HCT116 (cell line): ENCODE data around the gene H2AZ1. TPM values are rescaled to one million over a fixed set of nuclear protein-coding genes. Genes with fewer than 3 reads are reported as not detected.

ENCODE experiments used
- ATAC-seq: fragments of 200-7000 bp; cut with Tn5 transposase; 2 replicates; pipeline ENCODE4 v1.9.1; 2020; ENCODE audit warnings: mild to moderate bottlenecking, moderate library complexity
- BruUV-seq: library from RNA; stranded (reverse); fragments of 400-500 nt; replicated peaks from 2 replicates; lab custom pipeline; 2021; lab: Mats Ljungman, UMichigan
- CTCF ChIA-PET: fragments of 300-600 bp; sonication (Branson Sonifier 250); formaldehyde crosslinking; loops from one replicate; lab custom pipeline; 2021; ENCODE audit warnings: antibody characterized with exemption; lab: Charles Lee
- POLR2A ChIA-PET: fragments of 300-600, 350-600 bp; sonication (Branson Sonifier 250); formaldehyde crosslinking; loops from one replicate; lab custom pipeline; 2021; ENCODE audit warnings: antibody characterized with exemption; lab: Charles Lee
- RAD21 ChIA-PET, 2 experiments: fragments of 300-600 bp; sonication (Branson Sonifier 250); formaldehyde crosslinking; loops; one replicate each; lab custom pipeline; 2023; ENCODE audit warnings: low total read pairs in 2 of 2; ENCODE audit not compliant: uncharacterized antibody in 2 of 2, unreplicated experiment in 2 of 2, low non-redundant PET in 1 of 2; lab: Charles Lee
- DNase-seq: peaks from one replicate; pipeline ENCODE4 v3.0.0-alpha.2; 2010; ENCODE audit warnings: low read depth, low spot score
- H2AFZ ChIP-seq: fragments of 200-600 bp; shearing (Covaris generic), sonication (generic); 2 replicates; pipeline ENCODE4 v1.6.1; 2017; ENCODE audit warnings: low read depth, mixed run types, mixed read lengths, antibody characterized with exemption, low read length; ENCODE audit not compliant: poor library complexity, severe bottlenecking
- H3K27ac ChIP-seq: 2 replicates; pipeline ENCODE4 v1.5.1; 2012; ENCODE audit warnings: low read depth, low read length
- H3K27me3 ChIP-seq: fragments of 200-600 bp; sonication (generic); 2 replicates; pipeline ENCODE4 v1.6.1; 2016; ENCODE audit warnings: mixed run types, low read length, mixed read lengths; ENCODE audit not compliant: insufficient read depth
- H3K36me3 ChIP-seq, 2 experiments: fragments of 200-500 bp in 1 of 2; fragments of 200-600 bp in 1 of 2; sonication (Bioruptor generic) in 1 of 2; sonication (generic) in 1 of 2; 2 replicates each; pipeline versions ENCODE4 v1.5.1 to v1.6.1; 2014 to 2016; ENCODE audit warnings: low read length in 2 of 2, inconsistent platforms in 1 of 2, mixed read lengths in 1 of 2, mixed run types in 1 of 2; ENCODE audit not compliant: insufficient read depth in 2 of 2, control insufficient read depth in 1 of 2
- H3K4me1 ChIP-seq, 2 experiments: fragments of 200-600 bp in 1 of 2; sonication (generic) in 1 of 2; 2 replicates each; pipeline versions ENCODE4 v1.5.1 to v1.6.1; 2012 to 2017; ENCODE audit warnings: low read length in 2 of 2, inconsistent platforms in 1 of 2, mild to moderate bottlenecking in 1 of 2, mixed read lengths in 1 of 2, mixed run types in 1 of 2, moderate library complexity in 1 of 2; ENCODE audit not compliant: insufficient read depth in 2 of 2, control insufficient read depth in 1 of 2
- H3K4me2 ChIP-seq: fragments of 200-600 bp; sonication (generic); 2 replicates; pipeline ENCODE4 v1.6.1; 2017; ENCODE audit warnings: mixed run types, low read length, mixed read lengths
- H3K4me3 ChIP-seq, 2 experiments: fragments of 200-600 bp in 1 of 2; sonication (generic) in 1 of 2; replicated peaks in 1 of 2; 2 replicates each; pipeline ENCODE4 v1.5.1; 2011 to 2016; ENCODE audit warnings: low read length in 2 of 2, control low read depth in 1 of 2, low read depth in 1 of 2, mild to moderate bottlenecking in 1 of 2, mixed read lengths in 1 of 2, mixed run types in 1 of 2
- H3K79me2 ChIP-seq: fragments of 200-600 bp; sonication (generic); 2 replicates; pipeline ENCODE4 v1.6.1; 2017; ENCODE audit warnings: mild to moderate bottlenecking, mixed run types, low read length, moderate library complexity, mixed read lengths; ENCODE audit not compliant: insufficient read depth
- H3K9ac ChIP-seq: fragments of 200-600 bp; sonication (generic); 2 replicates; pipeline ENCODE4 v1.6.1; 2016; ENCODE audit warnings: low read length, mixed read lengths
- H3K9me2 ChIP-seq: fragments of 200-600 bp; sonication (generic), shearing (Covaris generic); 2 replicates; pipeline ENCODE4 v1.6.1; 2017; ENCODE audit warnings: mixed run types, mild to moderate bottlenecking, moderate library complexity; ENCODE audit not compliant: insufficient read depth
- H3K9me3 ChIP-seq, 2 experiments: fragments of 200-500 bp in 1 of 2; fragments of 200-600 bp in 1 of 2; sonication (Bioruptor generic) in 1 of 2; sonication (generic) in 1 of 2; 2 replicates each; pipeline ENCODE4 v1.6.1; 2014 to 2017; ENCODE audit warnings: low read length in 2 of 2, mixed read lengths in 2 of 2, inconsistent platforms in 1 of 2, low read depth in 1 of 2, mild to moderate bottlenecking in 1 of 2, mixed run types in 1 of 2, moderate library complexity in 1 of 2; ENCODE audit not compliant: control insufficient read depth in 1 of 2, insufficient read depth in 1 of 2
- H4K20me1 ChIP-seq: fragments of 200-600 bp; sonication (generic), shearing (Covaris generic); 2 replicates; pipeline ENCODE4 v1.6.1; 2017; ENCODE audit warnings: mixed run types, mild to moderate bottlenecking, moderate library complexity; ENCODE audit not compliant: insufficient read depth
- EGR1 ChIP-seq: IDR thresholded peaks from 2 replicates; pipeline ENCODE4 v1.6.1; 2012; ENCODE audit warnings: low read depth
- EZH2phosphoT487 ChIP-seq: fragments of 200-600 bp; IDR thresholded peaks from 2 replicates; pipeline ENCODE4 v1.6.1; 2018; ENCODE audit warnings: antibody characterized with exemption, borderline replicate concordance
- FOSL1 ChIP-seq: IDR thresholded peaks from 2 replicates; pipeline ENCODE4 v1.6.1; 2012; ENCODE audit warnings: low read depth
- JUND ChIP-seq: IDR thresholded peaks from 2 replicates; pipeline ENCODE4 v1.6.1; 2012
- POLR2A ChIP-seq: IDR thresholded peaks from 2 replicates; pipeline ENCODE4 v1.7.0; 2011; ENCODE audit warnings: borderline replicate concordance; ENCODE audit not compliant: insufficient read depth, insufficient read length; ENCODE audit errors: extremely low read depth
- RAD21 ChIP-seq: IDR thresholded peaks from 2 replicates; pipeline ENCODE4 v1.6.1; 2012; ENCODE audit warnings: low read depth, mild to moderate bottlenecking
- REST ChIP-seq: IDR thresholded peaks from 2 replicates; pipeline ENCODE4 v1.6.1; 2012; ENCODE audit warnings: low read depth
- SIN3A ChIP-seq: IDR thresholded peaks from 2 replicates; pipeline ENCODE4 v1.6.1; 2012; ENCODE audit warnings: low read depth
- YY1 ChIP-seq: IDR thresholded peaks from 2 replicates; pipeline ENCODE4 v1.6.1; 2011; ENCODE audit warnings: low read length, low read depth, moderate library complexity, mild to moderate bottlenecking; ENCODE audit not compliant: insufficient replicate concordance; ENCODE audit errors: extremely low read depth
- ZFX ChIP-seq: fragments of 450-650 bp; IDR thresholded peaks from 2 replicates; pipeline ENCODE4 v1.6.1; 2017
- ZNF274 ChIP-seq: fragments of 200-500 bp; sonication (Bioruptor generic); IDR thresholded peaks from 2 replicates; pipeline ENCODE4 v1.6.1; 2014; ENCODE audit warnings: mild to moderate bottlenecking, low read depth, low read length, inconsistent platforms
- intact Hi-C: fragments of 100-400 bp; cut with micrococcal nuclease; formaldehyde crosslinking; loops from 2 replicates; pipeline ENCODE4 v1.10.0; 2022
- total RNA-seq: library from RNA; stranded (reverse); gene quantifications from one replicate; pipeline ENCODE4 v1.2.1, GENCODE V29; 2021; ENCODE audit not compliant: unreplicated experiment
- TF ChIP-seq, protein P1 (sequence below): IDR thresholded peaks from 2 replicates; pipeline ENCODE4 v1.6.1; 2012
- TF ChIP-seq, protein P2 (sequence below): IDR thresholded peaks from 2 replicates; pipeline ENCODE4 v1.6.1; 2011; ENCODE audit warnings: mild to moderate bottlenecking, low read length, moderate library complexity; ENCODE audit not compliant: insufficient replicate concordance; ENCODE audit errors: extremely low read depth

H2AZ1 gene
- total RNA-seq, 1 experiment from 2014 or later = 839 TPM

- no peak for TF ChIP-seq RAD21
- no peak for TF ChIP-seq EZH2phosphoT487
- TF ChIP-seq ZNF274 = no peak
- no peak for TF ChIP-seq EGR1
- TF ChIP-seq REST = no peak
- no peak for TF ChIP-seq SIN3A
- TF ChIP-seq POLR2A = no peak
- no peak for TF ChIP-seq JUND
- TF ChIP-seq FOSL1 = no peak
- TF ChIP-seq, protein P1, sequence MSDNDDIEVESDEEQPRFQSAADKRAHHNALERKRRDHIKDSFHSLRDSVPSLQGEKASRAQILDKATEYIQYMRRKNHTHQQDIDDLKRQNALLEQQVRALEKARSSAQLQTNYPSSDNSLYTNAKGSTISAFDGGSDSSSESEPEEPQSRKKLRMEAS = no peak
- TF ChIP-seq, protein P2, sequence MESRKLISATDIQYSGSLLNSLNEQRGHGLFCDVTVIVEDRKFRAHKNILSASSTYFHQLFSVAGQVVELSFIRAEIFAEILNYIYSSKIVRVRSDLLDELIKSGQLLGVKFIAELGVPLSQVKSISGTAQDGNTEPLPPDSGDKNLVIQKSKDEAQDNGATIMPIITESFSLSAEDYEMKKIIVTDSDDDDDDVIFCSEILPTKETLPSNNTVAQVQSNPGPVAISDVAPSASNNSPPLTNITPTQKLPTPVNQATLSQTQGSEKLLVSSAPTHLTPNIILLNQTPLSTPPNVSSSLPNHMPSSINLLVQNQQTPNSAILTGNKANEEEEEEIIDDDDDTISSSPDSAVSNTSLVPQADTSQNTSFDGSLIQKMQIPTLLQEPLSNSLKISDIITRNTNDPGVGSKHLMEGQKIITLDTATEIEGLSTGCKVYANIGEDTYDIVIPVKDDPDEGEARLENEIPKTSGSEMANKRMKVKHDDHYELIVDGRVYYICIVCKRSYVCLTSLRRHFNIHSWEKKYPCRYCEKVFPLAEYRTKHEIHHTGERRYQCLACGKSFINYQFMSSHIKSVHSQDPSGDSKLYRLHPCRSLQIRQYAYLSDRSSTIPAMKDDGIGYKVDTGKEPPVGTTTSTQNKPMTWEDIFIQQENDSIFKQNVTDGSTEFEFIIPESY = no peak
- no peak for TF ChIP-seq ZFX
- no peak for TF ChIP-seq YY1
- BruUV-seq = no TSS peak
- POLR2A ChIA-PET = no interaction called here
These were observed 28.9 kb downstream of the H2AZ1 start for GRCh38 chr4:99921174-99921573.

More at GRCh38 chr4:99921174-99921573, 28.9 kb downstream of the H2AZ1 start:
- Histone ChIP-seq H3K4me1 (no peaks in the 10 kb centered on the region), H3K4me2 (no peak overlapping the region), H3K27me3 (no peaks in the 10 kb centered on the region), H3K4me3 (no peak overlapping the region), H3K9ac (no peak overlapping the region), H3K9me2 (no peaks in the 10 kb centered on the region), H3K79me2 (peaks cover 30% of the 10 kb centered on the region), H3K36me3 (peaks cover 0 to 16% of the 10 kb centered on the region in 2 experiments; a peak in 2 of 4 replicates), H3K9me3 (no peaks in the 10 kb centered on the region), H4K20me1 (no peaks in the 10 kb centered on the region), H3K27ac (no peak overlapping the region), H2AFZ (no peak overlapping the region)
- no peak for DNase-seq
- intact Hi-C loops = no loop called here
- RAD21 ChIA-PET = no interaction called here
- CTCF ChIA-PET = no interaction called here
- ATAC-seq = no peak
